Type B pancreatic cell (in vitro differentiated cells): Measurements from ENCODE around the gene KCNS3. TPM values are rescaled to one million over a fixed set of nuclear protein-coding genes. Genes with fewer than 3 reads are reported as not detected.
A peak's percentile ranks its signal among the peaks of the same experiment; 100 is the strongest.

Source experiments
- DNase-seq: peaks from one replicate; pipeline ENCODE4 v3.0.0; 2021; ENCODE audit warnings: mixed read lengths; ENCODE audit not compliant: unreplicated experiment; ENCODE audit errors: extremely low spot score
- H3K27ac Mint-ChIP-seq: 2 replicates; pipeline ENCODE4 v1.8.0; 2021; ENCODE audit warnings: mild to moderate bottlenecking, mixed read lengths
- H3K27me3 Mint-ChIP-seq: 2 replicates; pipeline ENCODE4 v1.8.0; 2021; ENCODE audit warnings: mixed read lengths
- H3K36me3 Mint-ChIP-seq: 2 replicates; pipeline ENCODE4 v1.8.0; 2021; ENCODE audit warnings: mixed read lengths
- H3K4me1 Mint-ChIP-seq: one replicate; pipeline ENCODE4 v1.8.0; 2021; ENCODE audit warnings: mixed read lengths; ENCODE audit not compliant: unreplicated experiment
- H3K4me3 Mint-ChIP-seq: 2 replicates; pipeline ENCODE4 v1.8.0; 2021; ENCODE audit warnings: mild to moderate bottlenecking, mixed read lengths
- H3K9me3 Mint-ChIP-seq: 2 replicates; pipeline ENCODE4 v1.8.0; 2021; ENCODE audit warnings: mixed read lengths
- total RNA-seq: library from RNA; stranded (reverse); gene quantifications from 2 replicates; pipeline ENCODE4 v1.2.1, GENCODE V29; 2021; ENCODE audit warnings: low replicate concordance
- TF ChIP-seq, protein P1 (sequence below): fragments of 200-600 bp; sonication (generic); conservative IDR thresholded peaks from 2 replicates; pipeline ENCODE4 v1.5.0; 2021; ENCODE audit warnings: antibody characterized with exemption, mild to moderate bottlenecking

The KCNS3 gene
- total RNA-seq, 1 donor from 2014 or later, result 5.3 TPM

DNA sequence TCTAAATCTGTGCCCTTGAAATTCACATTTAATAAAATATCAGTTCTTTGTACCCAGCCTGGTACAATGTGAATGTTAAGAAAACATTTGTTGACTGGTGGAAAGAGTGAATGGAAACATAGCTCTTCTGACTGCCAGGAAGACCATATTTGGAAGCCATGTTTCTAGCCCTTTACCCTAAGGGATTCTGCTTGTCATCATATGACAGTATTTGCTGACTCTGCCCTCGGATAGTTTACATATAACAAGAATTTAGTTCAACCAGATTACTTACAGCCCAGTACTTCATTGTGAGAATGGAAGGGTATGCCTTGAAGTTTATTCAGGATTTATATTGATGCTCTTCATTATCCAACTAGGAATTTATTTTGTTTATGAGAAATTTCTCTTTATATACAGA is 13.8 kb upstream of the KCNS3 start:
- no peaks in the 10 kb centered on the region for H3K9me3 Mint-ChIP-seq
- H3K36me3 Mint-ChIP-seq, result no peaks in the 10 kb centered on the region
- H3K4me1 Mint-ChIP-seq, result no peaks in the 10 kb centered on the region
- TF ChIP-seq, protein P1, sequence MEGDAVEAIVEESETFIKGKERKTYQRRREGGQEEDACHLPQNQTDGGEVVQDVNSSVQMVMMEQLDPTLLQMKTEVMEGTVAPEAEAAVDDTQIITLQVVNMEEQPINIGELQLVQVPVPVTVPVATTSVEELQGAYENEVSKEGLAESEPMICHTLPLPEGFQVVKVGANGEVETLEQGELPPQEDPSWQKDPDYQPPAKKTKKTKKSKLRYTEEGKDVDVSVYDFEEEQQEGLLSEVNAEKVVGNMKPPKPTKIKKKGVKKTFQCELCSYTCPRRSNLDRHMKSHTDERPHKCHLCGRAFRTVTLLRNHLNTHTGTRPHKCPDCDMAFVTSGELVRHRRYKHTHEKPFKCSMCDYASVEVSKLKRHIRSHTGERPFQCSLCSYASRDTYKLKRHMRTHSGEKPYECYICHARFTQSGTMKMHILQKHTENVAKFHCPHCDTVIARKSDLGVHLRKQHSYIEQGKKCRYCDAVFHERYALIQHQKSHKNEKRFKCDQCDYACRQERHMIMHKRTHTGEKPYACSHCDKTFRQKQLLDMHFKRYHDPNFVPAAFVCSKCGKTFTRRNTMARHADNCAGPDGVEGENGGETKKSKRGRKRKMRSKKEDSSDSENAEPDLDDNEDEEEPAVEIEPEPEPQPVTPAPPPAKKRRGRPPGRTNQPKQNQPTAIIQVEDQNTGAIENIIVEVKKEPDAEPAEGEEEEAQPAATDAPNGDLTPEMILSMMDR, result no peak
- H3K27ac Mint-ChIP-seq, result no peak overlapping the region
- no peak for DNase-seq
- H3K4me3 Mint-ChIP-seq, result no peak overlapping the region
- H3K27me3 Mint-ChIP-seq, result peaks cover 25% of the 10 kb centered on the region

DNA sequence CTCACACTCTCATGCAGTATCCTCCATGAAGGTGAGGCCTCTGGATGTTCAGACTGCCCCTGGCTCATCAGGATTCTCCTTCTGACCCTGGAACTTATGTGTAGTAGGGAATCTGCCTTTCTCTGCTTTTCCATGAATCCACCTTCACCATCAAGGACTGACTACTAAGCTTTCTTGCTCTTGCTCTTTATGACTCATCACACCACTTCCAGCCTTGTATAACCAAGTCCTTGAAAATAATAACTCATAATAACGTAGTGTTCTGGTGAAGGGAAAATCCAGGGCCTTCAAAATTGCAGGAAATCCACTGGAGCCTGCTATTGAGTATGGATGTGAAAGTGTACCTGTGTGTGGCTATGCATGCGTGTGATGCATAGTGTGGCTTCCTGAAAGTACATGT is 11.3 kb upstream of the KCNS3 start:
- TF ChIP-seq, protein P1, result no peak

DNA sequence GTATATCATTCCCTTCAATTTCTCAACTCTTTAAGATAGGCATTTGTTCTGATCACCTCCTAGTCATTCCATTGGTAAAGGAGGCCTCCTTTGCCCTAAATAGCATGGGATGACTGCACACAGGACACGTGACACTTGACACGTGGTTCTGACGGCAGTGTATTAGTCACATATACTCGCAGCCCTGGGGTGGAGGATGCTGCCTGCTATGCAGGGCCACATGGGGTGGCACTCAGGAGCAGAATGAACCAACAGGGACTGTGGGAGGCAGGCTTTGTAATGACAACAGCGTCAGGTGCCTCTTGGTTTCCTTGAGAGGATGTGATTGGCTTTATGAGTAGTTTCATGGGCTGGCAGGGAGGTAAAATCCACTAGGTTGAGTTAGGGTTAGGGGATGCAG is 9.3 kb upstream of the KCNS3 start:
- peaks cover 47% of the 10 kb centered on the region for H3K27me3 Mint-ChIP-seq
- H3K4me1 Mint-ChIP-seq, result no peaks in the 10 kb centered on the region
- no peak overlapping the region for H3K27ac Mint-ChIP-seq
- no peaks in the 10 kb centered on the region for H3K36me3 Mint-ChIP-seq
- no peaks in the 10 kb centered on the region for H3K9me3 Mint-ChIP-seq
- no peak for DNase-seq
- H3K4me3 Mint-ChIP-seq, result no peak overlapping the region
- TF ChIP-seq, protein P1, result no peak

More for the DNA sequence above, 11.3 kb upstream of the KCNS3 start:
- H3K4me1 Mint-ChIP-seq, result no peaks in the 10 kb centered on the region
- no peak for DNase-seq
- no peak overlapping the region for H3K27ac Mint-ChIP-seq
- H3K27me3 Mint-ChIP-seq, result peaks cover 27% of the 10 kb centered on the region
- no peak overlapping the region for H3K4me3 Mint-ChIP-seq
- no peaks in the 10 kb centered on the region for H3K9me3 Mint-ChIP-seq
- H3K36me3 Mint-ChIP-seq, result no peaks in the 10 kb centered on the region

DNA sequence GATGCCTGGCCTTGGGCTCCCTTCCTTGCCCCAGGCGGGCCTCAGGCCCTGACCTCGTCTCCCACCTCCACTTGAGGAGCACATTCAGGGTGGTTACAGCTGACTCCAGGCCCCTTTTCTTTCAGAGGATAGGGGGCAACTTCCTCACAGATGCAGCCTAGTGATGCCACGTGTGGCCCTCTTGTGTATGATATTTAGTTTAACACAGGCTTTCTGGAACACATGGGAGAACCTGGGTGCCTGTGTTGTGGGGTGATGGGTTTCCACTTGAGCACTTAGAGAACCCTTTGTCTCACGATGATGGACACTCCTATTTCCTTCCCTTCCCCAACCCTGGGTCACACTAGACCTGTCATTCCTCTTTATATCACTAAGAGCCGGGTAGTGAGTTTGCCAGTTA is 6.8 kb upstream of the KCNS3 start:
- no peaks in the 10 kb centered on the region for H3K4me1 Mint-ChIP-seq
- DNase-seq, result no peak
- no peaks in the 10 kb centered on the region for H3K9me3 Mint-ChIP-seq
- no peaks in the 10 kb centered on the region for H3K36me3 Mint-ChIP-seq
- no peak overlapping the region for H3K27ac Mint-ChIP-seq
- H3K27me3 Mint-ChIP-seq, result peaks cover 69% of the 10 kb centered on the region
- TF ChIP-seq, protein P1, result no peak
- H3K4me3 Mint-ChIP-seq, result no peak overlapping the region

DNA sequence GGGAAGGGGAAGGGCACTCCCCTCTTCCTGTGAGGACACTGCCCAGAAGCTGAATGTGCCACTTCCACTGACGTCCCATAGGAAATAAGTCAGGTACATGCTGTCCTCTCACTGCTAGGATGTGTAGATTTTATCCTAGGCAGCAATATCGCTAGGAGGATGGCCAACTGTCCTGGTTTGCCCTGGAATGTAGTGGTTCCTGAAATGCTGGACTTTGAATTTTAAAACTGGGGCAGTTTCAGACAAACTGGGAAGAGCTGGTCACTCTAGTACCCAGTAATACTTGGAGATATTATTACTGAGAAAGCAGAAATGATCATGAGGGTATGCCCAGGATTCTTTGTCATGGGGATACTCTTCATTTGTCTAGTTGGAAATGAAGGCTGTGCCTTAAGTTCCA is 5.4 kb upstream of the KCNS3 start:
- Mint-ChIP-seq H3K27ac (no peak overlapping the region), H3K36me3 (no peaks in the 10 kb centered on the region), H3K4me3 (no peak overlapping the region), H3K27me3 (peaks cover 83% of the 10 kb centered on the region), H3K9me3 (no peaks in the 10 kb centered on the region), H3K4me1 (peaks cover 4% of the 10 kb centered on the region)
- no peak for DNase-seq
- TF ChIP-seq, protein P1, result no peak

DNA sequence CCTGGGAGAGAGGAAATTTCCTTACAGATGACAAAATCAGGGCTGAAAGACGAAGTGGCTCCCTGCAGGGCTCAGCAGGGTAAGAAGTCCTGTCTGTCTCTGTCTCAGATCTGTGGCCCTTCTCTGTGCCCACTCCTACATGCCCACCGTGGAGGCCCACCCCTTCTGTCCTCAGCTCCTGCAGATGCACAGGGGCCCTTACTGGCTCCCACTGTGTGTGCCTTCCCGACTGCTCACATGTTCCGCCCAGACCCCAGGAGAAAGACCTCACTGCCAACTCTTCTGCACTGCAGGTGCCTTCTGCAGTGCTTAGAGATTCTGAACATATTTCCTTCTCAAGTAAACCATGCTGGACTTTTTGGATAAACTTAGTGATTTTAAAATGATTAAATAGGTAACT is 1.9 kb upstream of the KCNS3 start:
- no peak for DNase-seq
- no peaks in the 10 kb centered on the region for H3K36me3 Mint-ChIP-seq
- no peak overlapping the region for H3K27ac Mint-ChIP-seq
- peaks cover 9% of the 10 kb centered on the region for H3K4me1 Mint-ChIP-seq
- no peaks in the 10 kb centered on the region for H3K9me3 Mint-ChIP-seq
- peaks cover 87% of the 10 kb centered on the region for H3K27me3 Mint-ChIP-seq
- peak overlapping the region; percentile 2 for H3K4me3 Mint-ChIP-seq
- TF ChIP-seq, protein P1, result no peak
